Cardiac muscle cell (in vitro differentiated cells and primary cell): ENCODE data around the gene CARM1. TPM values are rescaled to one million over a fixed set of nuclear protein-coding genes. Genes with fewer than 3 reads are reported as not detected.

Experiments
- DNase-seq, 2 donors: peaks; one replicate each; pipeline versions ENCODE4 v3.0.0 to v3.0.0-alpha.2; 2010 to 2017; ENCODE audit warnings: low read depth in 1 of 2, low spot score in 1 of 2
- H3K27ac ChIP-seq: fragments of 200-600 bp; sonication (generic); 2 replicates; pipeline ENCODE4 v1.5.1; 2016
- H3K27me3 ChIP-seq: fragments of 200-600 bp; sonication (generic); 2 replicates; pipeline ENCODE4 v1.6.0; 2016; ENCODE audit warnings: control low read depth
- H3K36me3 ChIP-seq: fragments of 200-600 bp; sonication (generic); 2 replicates; pipeline ENCODE4 v1.5.1; 2016; ENCODE audit warnings: control low read depth
- H3K4me1 ChIP-seq: fragments of 200-600 bp; sonication (generic); 2 replicates; pipeline ENCODE4 v1.8.1; 2017; ENCODE audit warnings: low read depth, mild to moderate bottlenecking, mixed run types
- H3K4me3 ChIP-seq: fragments of 200-600 bp; sonication (generic); 2 replicates; pipeline ENCODE4 v1.5.1; 2016; ENCODE audit warnings: mild to moderate bottlenecking
- H3K9me3 ChIP-seq: fragments of 200-600 bp; sonication (generic); 2 replicates; pipeline ENCODE4 v1.5.1; 2017; ENCODE audit warnings: low read depth, mild to moderate bottlenecking, control low read depth
- polyA plus RNA-seq: library from polyadenylated mRNA; unstranded; fragments of >200 nt; fragmentation: Nextera tagmentation; extraction: Ambion mirVana; gene quantifications from 2 replicates; pipeline ENCODE4 v1.2.1, GENCODE V29; 2016
- total RNA-seq: library from RNA; depleted of rRNA; stranded (reverse); fragments of >200 nt; gene quantifications from 2 replicates; pipeline ENCODE4 v1.2.3, GENCODE V29; 2016
- TF ChIP-seq, protein P1 (sequence below): IDR thresholded peaks from 2 replicates; pipeline ENCODE4 v1.5.1; 2012; ENCODE audit warnings: low read depth, mild to moderate bottlenecking, low read length

CARM1 gene
- total and polyA plus RNA-seq, 2 experiments from 2014 or later: 46.8 to 90.7 TPM

DNA sequence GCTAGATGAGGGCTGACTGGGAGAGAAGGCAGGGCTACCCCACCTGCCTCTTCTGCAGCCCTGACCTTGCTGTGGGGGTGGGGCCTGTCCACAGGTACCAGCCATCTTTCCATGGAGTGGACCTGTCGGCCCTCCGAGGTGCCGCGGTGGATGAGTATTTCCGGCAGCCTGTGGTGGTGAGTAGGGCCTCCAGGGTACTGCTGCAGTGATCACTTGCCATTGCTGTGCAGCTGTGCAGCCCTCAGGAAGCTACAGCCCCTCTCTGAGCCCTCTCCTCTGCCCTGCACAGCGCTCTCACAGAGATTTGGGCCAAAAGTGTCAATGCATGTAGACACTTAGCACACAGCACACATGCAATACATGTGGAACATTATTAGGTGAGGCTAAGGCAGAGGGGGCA is 45.2 kb downstream of the CARM1 start:
- no peaks in the 10 kb centered on the region for H3K27me3 ChIP-seq
- H3K4me3 ChIP-seq: no peak overlapping the region
- no peaks in the 10 kb centered on the region for H3K4me1 ChIP-seq
- no peak overlapping the region for H3K27ac ChIP-seq
- no peak for DNase-seq
- TF ChIP-seq, protein P1, sequence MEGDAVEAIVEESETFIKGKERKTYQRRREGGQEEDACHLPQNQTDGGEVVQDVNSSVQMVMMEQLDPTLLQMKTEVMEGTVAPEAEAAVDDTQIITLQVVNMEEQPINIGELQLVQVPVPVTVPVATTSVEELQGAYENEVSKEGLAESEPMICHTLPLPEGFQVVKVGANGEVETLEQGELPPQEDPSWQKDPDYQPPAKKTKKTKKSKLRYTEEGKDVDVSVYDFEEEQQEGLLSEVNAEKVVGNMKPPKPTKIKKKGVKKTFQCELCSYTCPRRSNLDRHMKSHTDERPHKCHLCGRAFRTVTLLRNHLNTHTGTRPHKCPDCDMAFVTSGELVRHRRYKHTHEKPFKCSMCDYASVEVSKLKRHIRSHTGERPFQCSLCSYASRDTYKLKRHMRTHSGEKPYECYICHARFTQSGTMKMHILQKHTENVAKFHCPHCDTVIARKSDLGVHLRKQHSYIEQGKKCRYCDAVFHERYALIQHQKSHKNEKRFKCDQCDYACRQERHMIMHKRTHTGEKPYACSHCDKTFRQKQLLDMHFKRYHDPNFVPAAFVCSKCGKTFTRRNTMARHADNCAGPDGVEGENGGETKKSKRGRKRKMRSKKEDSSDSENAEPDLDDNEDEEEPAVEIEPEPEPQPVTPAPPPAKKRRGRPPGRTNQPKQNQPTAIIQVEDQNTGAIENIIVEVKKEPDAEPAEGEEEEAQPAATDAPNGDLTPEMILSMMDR: no peak
- H3K36me3 ChIP-seq: peaks cover 25% of the 10 kb centered on the region
- H3K9me3 ChIP-seq: no peaks in the 10 kb centered on the region

- Histone ChIP-seq H3K27ac (no peak overlapping the region), H3K9me3 (no peaks in the 10 kb centered on the region), H3K36me3 (peaks cover 22% of the 10 kb centered on the region), H3K4me3 (no peak overlapping the region), H3K4me1 (no peaks in the 10 kb centered on the region), H3K27me3 (no peaks in the 10 kb centered on the region)
- no peak for DNase-seq
- TF ChIP-seq, protein P1: no peak
These were observed 47.0 kb downstream of the CARM1 start for GRCh38 chr19:10918359-10918758.

DNA sequence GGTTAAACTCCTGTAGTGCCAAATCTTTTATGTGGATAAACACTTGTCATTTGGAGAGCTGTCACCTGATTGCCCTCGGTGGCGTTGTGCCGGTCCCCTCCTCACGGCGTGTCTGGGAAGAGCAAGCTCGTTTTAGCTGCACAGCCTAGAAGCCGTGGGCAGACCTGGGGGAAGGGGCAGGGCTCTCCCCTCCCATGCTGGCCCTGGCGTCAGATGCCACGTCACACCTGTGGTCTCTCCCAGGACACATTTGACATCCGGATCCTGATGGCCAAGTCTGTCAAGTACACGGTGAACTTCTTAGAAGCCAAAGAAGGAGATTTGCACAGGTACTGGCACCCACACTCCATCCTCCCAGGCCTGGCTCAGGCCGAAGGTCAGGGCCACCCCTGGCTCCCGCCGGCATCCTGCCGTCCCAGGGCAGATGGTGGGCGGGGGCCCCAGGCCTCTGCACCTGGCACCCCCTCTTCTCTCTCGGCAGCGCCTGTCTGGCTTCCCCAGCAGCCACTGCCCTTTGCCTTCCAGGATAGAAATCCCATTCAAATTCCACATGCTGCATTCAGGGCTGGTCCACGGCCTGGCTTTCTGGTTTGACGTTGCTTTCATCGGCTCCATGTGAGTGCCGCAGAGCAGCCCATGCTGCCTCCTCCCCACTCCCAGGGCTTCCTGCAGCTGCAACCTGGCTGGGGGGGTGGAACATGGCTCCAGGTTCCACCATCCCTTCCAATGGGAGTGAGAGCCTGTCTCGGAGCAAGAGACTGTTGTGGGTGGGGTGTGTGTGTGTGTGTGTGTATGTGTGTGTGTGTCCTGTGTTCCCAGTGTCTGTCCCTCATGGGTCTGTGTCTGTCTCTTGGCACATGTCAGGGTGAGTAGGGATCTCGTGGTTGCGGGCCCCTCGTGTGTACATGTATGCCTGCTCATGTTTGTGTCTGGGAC is 48.3 kb downstream of the CARM1 start:
- no peak for DNase-seq
- no peaks in the 10 kb centered on the region for H3K9me3 ChIP-seq
- peak overlapping the region; percentile 23 for H3K27ac ChIP-seq
- TF ChIP-seq, protein P1: no peak
- no peak overlapping the region for H3K4me3 ChIP-seq
- peaks cover 22% of the 10 kb centered on the region for H3K36me3 ChIP-seq
- H3K27me3 ChIP-seq: no peaks in the 10 kb centered on the region
- no peaks in the 10 kb centered on the region for H3K4me1 ChIP-seq

- no peaks in the 10 kb centered on the region for H3K27me3 ChIP-seq
- H3K36me3 ChIP-seq: peaks cover 23% of the 10 kb centered on the region
- H3K9me3 ChIP-seq: no peaks in the 10 kb centered on the region
- TF ChIP-seq, protein P1: no peak
- no peak for DNase-seq
- H3K4me1 ChIP-seq: no peaks in the 10 kb centered on the region
- peak overlapping the region; percentile 23 for H3K27ac ChIP-seq
- H3K4me3 ChIP-seq: no peak overlapping the region
These were observed 48.9 kb downstream of the CARM1 start for GRCh38 chr19:10920288-10920655.

DNA sequence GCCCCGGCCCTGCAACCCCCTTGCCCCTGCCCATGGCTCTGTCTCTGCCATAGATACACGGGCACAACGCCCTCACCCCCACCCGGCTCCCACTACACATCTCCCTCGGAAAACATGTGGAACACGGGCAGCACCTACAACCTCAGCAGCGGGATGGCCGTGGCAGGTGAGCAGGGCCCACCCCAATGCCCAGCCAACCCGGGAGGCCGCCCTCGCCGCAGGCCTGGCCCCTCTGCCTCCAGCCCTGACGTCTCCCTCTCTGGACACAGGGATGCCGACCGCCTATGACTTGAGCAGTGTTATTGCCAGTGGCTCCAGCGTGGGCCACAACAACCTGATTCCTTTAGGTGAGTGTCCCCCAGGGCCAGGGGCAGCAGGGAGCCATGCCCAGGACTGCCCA is 49.4 kb downstream of the CARM1 start:
- H3K36me3 ChIP-seq: peaks cover 27% of the 10 kb centered on the region

More for the DNA sequence above, 49.4 kb downstream of the CARM1 start:
- no peak for DNase-seq
- H3K27me3 ChIP-seq: no peaks in the 10 kb centered on the region
- H3K4me3 ChIP-seq: no peak overlapping the region
- TF ChIP-seq, protein P1: no peak
- H3K9me3 ChIP-seq: no peaks in the 10 kb centered on the region
- no peaks in the 10 kb centered on the region for H3K4me1 ChIP-seq
- H3K27ac ChIP-seq: peak overlapping the region; percentile 54
